Measurements from ENCODE around the gene SLCO2A1.

- no peak for TF ChIP-seq BHLHE40 (IDR thresholded peaks at IDR 0.05; ENCODE audit: borderline replicate concordance)
- no peak for TF ChIP-seq FOXM1 (IDR thresholded peaks at IDR 0.05; ENCODE audit: borderline replicate concordance)
- no peak for TF ChIP-seq ZNF384 (IDR thresholded peaks at IDR 0.05)
These were observed 48.0 kb upstream of the SLCO2A1 start for GRCh38 chr3:134077649-134078161.

Measured in HEK293T (cell line).